HL-60/S4 treated with retinoic acid at 250 ng/mL for 4 days and 3 days (cell line): ENCODE results near the gene PREX1.
"Not testable (repeated sequence)": the region's sequence is repeated elsewhere in the genome, so short reads cannot be mapped to it uniquely, and the experiment has no call there.

Experiments
- in situ Hi-C: fragments of 300-500 bp; cut with MboI; formaldehyde crosslinking; loops from 2 replicates; pipeline ENCODE4 v1.7.0; 2022; ENCODE audit warnings: low sequenced_read_pairs

Gene PREX1

GRCh38 chr20:48812600-48813445, 15.0 kb downstream of the PREX1 start:
- in situ Hi-C loops = no loop called here

- in situ Hi-C loops = not testable (repeated sequence)
Observed at GRCh38 chr20:48812114-48812513, 15.7 kb downstream of the PREX1 start.

GRCh38 chr20:48809673-48810072, 18.1 kb downstream of the PREX1 start:
- in situ Hi-C loops = no loop called here

- in situ Hi-C loops = no loop called here
Observed at GRCh38 chr20:48808382-48809034, 19.3 kb downstream of the PREX1 start.

- in situ Hi-C loops = no loop called here
Observed at GRCh38 chr20:48807586-48808381, 20.0 kb downstream of the PREX1 start.

- in situ Hi-C loops = no loop called here
Observed at GRCh38 chr20:48807051-48807450, 20.7 kb downstream of the PREX1 start.

- in situ Hi-C loops = no loop called here
Observed at GRCh38 chr20:48805716-48806115, 22.1 kb downstream of the PREX1 start.

- in situ Hi-C loops = no loop called here
Observed at GRCh38 chr20:48805286-48805685, 22.5 kb downstream of the PREX1 start.

- in situ Hi-C loops = no loop called here
Observed at GRCh38 chr20:48804300-48804980, 23.4 kb downstream of the PREX1 start.

GRCh38 chr20:48803176-48804053, 24.4 kb downstream of the PREX1 start:
- in situ Hi-C loops = no loop called here

- in situ Hi-C loops = no loop called here
Observed at GRCh38 chr20:48802647-48803046, 25.2 kb downstream of the PREX1 start.

- in situ Hi-C loops = no loop called here
Observed at GRCh38 chr20:48802216-48802615, 25.6 kb downstream of the PREX1 start.

GRCh38 chr20:48801197-48801596, 26.6 kb downstream of the PREX1 start:
- in situ Hi-C loops = no loop called here

GRCh38 chr20:48800177-48800576, 27.6 kb downstream of the PREX1 start:
- in situ Hi-C loops = no loop called here

- in situ Hi-C loops = no loop called here
Observed at GRCh38 chr20:48799328-48800105, 28.3 kb downstream of the PREX1 start.

- in situ Hi-C loops = no loop called here
Observed at GRCh38 chr20:48797850-48798747, 29.7 kb downstream of the PREX1 start.

- in situ Hi-C loops = no loop called here
Observed at GRCh38 chr20:48797275-48797825, 30.4 kb downstream of the PREX1 start.

GRCh38 chr20:48795732-48796131, 32.1 kb downstream of the PREX1 start:
- in situ Hi-C loops = no loop called here
